Heart left ventricle (tissue), 13 donors: ENCODE measurements around the gene PHF20.
A peak's percentile ranks its signal among the peaks of the same experiment; 100 is the strongest.

ENCODE experiments used
- POLR2A ChIP-seq, 2 donors: fragments of 450-650 bp; IDR thresholded peaks; one replicate each; pipeline ENCODE4 v1.6.1; 2017; ENCODE audit warnings: antibody characterized with exemption in 2 of 2, mild to moderate bottlenecking in 2 of 2, moderate library complexity in 2 of 2
- TF ChIP-seq, protein P1 (sequence below), 12 donors: fragments of 200-600 bp; sonication (generic) in 4 of 12; IDR thresholded peaks; one replicate each; pipeline versions ENCODE4 v1.5.0 to v1.8.0; 2018 to 2022; ENCODE audit warnings: antibody characterized with exemption in 12 of 12, mild to moderate bottlenecking in 5 of 12
- donor health status: ischemic (EF 13 %, LVEDD 7.1; RV severe dilation, severe dysfunction).
- donor health status: DM: no; HTN: yes; CAD: no.
- donor health status: DM: no; HTN: no; CAD: no.
- donor health status: ischemic (EF 25% LVEDD 6.9; RV normal size, moderate dysfunction).
- donor health status: ischemic (EF 25% LVEDD 5.7; RV mildly dilated, moderate dysfunction).
- donor health status: ischemic (EF 35%, LVEDD 5.7; RV mildly dilated, moderate dysfunction).
- donor health status: nonischemic (EF 11% LVEDD 7.7; RV severe dilation, severe dysfunction).
- donor health status: DM: yes; HTN: yes; CAD: no.
- donor health status: PGD.
- donor health status: ischemic (EF 29% LVEDD 5.4; RV normal size, mild dysfunction).
- donor health status: nonischemic (EF 23%, LVEDD 6.1; RV moderate dilation, normal function).

DNA sequence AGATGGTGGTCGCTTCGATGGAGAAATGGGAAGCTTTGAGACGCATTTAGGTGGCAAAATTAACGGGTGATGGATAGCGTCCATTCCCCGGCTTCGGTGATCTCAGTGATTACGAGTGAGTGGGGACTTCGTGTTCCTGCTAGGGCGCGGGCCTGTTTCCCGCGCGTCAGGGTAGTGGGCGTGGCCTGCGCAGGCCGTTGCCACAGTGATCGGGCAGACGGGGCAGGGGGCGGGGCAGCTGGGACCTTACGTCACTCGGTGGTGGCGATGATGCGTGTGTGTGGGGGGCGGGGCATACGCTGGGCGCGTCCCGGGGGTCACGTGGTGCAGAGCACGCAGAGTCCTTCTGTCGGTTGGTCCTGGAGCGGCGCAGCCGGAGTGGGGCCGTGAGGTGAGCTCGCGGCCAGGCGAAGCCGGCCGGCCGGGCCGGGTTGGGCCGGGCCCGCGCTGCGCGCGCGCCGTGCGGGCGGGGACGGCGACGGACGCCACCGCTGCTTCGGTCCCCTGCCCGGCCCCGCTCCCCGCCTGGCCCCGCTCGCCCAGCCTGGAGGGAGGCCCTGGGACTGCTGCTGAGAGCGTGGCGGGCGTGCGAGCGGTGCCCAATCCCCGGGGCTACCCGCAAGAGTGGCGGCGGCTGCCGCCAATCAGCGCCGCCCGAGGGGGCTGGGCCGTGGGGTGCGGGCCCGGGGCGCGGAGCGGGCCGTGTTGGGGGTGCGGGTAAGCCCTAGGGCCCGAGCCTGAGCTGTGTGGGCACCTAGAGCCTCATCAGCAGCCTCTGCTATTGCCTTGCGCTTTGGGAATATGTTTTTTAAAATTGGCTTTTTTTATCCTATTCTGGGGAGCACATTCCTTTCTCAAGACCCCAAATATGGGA, at the start of gene PHF20:
- TF ChIP-seq, protein P1, sequence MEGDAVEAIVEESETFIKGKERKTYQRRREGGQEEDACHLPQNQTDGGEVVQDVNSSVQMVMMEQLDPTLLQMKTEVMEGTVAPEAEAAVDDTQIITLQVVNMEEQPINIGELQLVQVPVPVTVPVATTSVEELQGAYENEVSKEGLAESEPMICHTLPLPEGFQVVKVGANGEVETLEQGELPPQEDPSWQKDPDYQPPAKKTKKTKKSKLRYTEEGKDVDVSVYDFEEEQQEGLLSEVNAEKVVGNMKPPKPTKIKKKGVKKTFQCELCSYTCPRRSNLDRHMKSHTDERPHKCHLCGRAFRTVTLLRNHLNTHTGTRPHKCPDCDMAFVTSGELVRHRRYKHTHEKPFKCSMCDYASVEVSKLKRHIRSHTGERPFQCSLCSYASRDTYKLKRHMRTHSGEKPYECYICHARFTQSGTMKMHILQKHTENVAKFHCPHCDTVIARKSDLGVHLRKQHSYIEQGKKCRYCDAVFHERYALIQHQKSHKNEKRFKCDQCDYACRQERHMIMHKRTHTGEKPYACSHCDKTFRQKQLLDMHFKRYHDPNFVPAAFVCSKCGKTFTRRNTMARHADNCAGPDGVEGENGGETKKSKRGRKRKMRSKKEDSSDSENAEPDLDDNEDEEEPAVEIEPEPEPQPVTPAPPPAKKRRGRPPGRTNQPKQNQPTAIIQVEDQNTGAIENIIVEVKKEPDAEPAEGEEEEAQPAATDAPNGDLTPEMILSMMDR (IDR thresholded peaks at IDR 0.05), result no peak
- peak; percentile 22 to 81 for TF ChIP-seq POLR2A (IDR thresholded peaks at IDR 0.05)
